ENCODE results near the gene GRIN2A.
A peak's percentile ranks its signal among the peaks of the same experiment; 100 is the strongest.

The GRIN2A gene

GRCh38 chr16:10128397-10129258, 53.6 kb downstream of the GRIN2A start:
- DNase-seq, result no peak

- DNase-seq, result peak; percentile 90
These were observed 55.5 kb downstream of the GRIN2A start for GRCh38 chr16:10126686-10127085.

- no peak for DNase-seq
These were observed 59.1 kb downstream of the GRIN2A start for GRCh38 chr16:10123141-10123540.

DNA sequence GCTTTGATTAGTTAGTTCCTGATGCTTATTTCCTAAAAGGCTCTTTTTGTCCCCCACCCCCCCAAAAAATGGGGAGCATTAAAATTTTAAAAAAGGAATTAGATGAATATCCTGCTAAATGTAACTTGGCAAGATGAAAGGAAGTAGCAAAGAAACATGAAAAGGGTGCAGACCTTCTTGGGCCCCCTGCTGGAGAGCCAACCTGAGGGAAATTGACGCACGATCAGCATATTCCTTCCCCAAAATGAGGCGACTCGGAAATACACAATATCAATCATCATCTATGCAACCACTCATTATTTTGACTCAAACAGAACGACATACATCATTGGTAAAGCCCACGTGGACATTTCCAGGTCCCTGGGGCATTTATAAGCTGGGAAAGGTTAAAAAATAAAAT, 59.7 kb downstream of the GRIN2A start:
- no peak for DNase-seq

GRCh38 chr16:10121897-10122425, 60.3 kb downstream of the GRIN2A start:
- no peak for DNase-seq

DNA sequence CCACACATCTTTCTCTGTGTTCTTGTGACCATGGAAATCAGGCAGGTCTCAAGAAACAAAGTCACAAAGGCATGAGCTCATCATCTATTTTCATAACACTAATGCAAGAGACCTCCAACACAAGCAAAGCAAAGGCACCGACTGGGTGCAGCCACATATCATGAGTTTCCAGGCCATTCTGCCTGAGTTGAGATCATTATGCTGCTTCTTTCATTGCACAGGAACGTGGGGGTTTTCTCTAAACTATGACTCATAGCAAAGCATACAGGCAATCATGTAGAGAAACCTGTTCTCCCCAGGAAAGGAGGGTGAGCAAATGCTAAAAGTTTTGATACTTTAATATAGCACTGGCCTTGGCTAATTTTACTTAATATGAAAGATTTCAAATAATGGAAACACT, 60.7 kb downstream of the GRIN2A start:
- peak; percentile 89 for DNase-seq

DNA sequence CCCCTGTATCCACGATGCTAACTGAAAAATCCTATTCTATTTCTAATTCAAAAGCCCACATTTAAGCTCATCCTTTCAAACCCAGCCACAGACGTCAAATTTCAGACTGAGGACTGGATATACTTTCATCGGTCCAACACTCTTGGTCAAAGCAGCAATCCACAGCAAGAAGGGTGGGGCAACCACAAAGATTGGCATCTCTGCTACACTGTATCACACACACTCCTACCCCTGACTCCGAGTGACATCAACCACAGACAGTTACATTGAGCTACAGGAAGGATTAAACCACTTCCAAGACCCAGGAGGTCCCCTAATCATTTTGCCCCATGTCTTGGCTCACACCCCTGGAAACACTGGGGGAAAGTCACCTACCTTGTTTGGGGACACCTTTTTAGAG, 61.3 kb downstream of the GRIN2A start:
- peak; percentile 61 for DNase-seq

- DNase-seq, result no peak
These were observed 67.8 kb downstream of the GRIN2A start for GRCh38 chr16:10114409-10114808.

DNA sequence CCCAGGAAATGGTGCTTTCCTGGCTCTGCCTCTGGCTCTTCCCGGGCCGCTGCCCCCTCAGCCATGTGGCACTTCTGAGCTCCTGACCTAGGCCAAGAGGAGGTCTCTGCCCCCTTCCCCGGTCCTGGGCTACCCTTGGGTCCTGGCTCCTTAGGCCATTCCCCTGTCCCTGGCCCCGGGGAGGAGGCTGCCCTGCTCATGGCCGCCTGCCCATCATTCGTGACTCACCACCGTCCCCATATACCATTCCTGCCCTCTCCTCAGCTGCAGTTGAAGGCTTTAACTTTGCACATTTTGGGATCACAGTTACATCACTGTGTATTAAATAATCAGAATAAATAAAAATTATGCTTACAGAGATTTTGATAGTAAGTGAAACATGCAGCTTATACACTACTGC, 69.0 kb downstream of the GRIN2A start:
- DNase-seq, result no peak

GRCh38 chr16:10112021-10112420, 70.2 kb downstream of the GRIN2A start:
- no peak for DNase-seq

- DNase-seq, result no peak
These were observed 71.0 kb downstream of the GRIN2A start for GRCh38 chr16:10111156-10111761.

DNA sequence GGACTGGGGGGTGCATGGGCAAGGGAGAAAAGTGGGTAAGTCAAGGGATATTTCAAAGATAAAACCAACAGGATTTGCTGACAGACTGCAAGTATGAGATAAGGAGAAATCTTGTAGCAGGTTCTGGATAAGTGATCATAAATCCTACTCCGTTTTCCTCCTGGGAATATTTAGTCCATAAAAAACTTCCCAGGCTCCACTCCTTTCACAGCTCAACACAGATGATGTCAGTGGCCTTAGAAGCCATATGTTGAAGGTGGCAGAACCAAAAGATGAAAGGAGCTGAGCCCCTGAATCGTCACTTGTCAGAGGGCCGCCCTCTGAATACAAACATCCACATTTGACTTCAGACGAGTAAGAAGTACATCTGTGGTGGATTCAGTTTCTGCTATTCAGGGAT, 71.7 kb downstream of the GRIN2A start:
- no peak for DNase-seq

DNA sequence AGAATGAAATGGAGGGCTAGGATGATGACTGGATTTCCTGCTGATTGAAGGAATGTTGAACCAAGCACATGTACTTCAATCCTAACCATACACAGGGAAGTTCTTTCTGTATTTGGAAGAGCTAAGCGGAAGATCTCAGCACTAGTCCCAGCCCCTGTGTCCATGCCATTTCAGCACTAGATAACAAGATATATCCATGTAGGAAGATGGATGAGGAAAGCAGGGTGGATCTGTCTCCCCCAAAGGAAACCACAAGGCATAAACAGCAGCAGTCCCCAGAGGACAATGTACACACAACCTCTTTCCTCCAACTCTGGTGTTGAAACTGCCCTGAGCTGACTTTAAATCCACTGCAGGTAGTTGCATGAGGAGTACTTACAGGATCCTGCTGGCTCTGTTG, 75.1 kb downstream of the GRIN2A start:
- DNase-seq, result no peak

- DNase-seq, result no peak
These were observed 78.5 kb downstream of the GRIN2A start for GRCh38 chr16:10103700-10104099.

DNA sequence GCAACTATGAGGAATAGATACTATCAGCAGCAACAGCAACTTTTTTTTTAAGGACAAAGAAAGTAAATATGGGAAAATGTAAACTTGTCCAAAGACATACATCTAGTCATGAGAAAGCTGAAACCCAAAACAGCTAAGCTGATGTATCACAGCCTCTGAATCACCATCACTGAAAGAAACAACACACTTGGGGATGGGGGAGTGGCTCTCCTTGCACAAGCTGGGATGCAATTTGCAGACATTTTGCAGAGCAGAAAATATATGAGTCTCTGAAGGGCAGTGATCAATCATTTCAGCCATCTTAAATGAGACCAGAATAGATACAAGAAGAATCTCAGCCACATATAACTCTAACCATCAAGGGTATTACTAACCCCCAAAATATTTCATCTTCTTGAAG, 79.1 kb downstream of the GRIN2A start:
- DNase-seq, result peak; percentile 48

DNA sequence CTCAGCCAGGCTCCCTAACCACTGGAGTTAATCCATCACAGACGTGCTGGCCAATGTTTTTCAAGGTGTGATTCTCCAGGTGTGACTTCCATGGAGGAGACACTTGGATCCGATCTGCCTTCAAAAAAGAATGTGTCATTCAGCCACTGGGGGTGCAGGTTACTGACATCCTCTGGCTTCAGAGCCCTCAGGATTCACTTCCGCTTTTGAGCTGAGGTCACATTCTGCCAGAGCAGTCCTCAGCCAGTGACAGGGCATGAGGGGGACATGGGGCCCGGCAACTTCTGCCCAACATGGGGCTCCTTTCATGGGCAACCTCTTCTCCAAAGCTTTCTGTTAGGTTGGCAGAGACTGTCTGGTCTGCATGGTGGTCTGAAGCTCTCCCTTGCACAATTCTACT, 81.4 kb downstream of the GRIN2A start:
- DNase-seq, result no peak

DNA sequence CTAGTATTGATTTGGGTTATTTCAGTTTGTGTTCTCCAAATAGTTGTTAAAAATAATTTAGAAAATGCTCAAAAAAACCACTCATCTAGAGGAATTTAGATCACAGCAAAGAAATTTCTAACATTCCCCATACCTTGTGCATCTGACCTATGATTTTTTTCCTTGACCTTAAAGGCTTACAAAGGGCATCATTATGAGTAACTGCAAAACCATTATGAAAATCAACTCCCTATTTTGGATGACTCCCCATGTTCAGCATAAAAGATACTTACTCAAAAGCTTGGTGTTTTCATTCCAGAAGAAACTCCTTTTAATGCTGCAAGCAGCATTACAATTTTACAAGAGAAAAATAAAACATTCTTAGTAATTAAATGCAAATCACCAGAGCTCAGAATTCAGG, 83.2 kb downstream of the GRIN2A start:
- peak; percentile 72 for DNase-seq

DNA sequence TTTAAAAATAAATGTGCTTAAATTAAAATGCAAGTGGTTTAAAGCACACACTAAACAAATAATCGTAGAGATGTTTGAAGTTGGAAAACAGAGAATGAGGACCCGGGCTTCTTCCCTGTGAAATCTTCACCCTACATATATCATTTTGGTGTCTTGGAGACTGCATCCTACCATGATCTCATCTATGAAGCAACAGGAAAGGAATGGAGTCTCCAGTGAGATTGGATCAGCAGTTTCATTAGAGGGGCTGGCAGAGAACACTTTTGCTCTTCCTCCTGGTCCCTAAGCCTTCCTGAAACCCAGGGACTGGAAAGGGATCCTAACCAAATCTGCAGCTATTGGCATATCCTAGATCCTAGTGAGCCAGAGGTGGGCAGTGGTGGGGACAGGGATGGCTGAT, 85.0 kb downstream of the GRIN2A start:
- DNase-seq, result peak; percentile 52

DNA sequence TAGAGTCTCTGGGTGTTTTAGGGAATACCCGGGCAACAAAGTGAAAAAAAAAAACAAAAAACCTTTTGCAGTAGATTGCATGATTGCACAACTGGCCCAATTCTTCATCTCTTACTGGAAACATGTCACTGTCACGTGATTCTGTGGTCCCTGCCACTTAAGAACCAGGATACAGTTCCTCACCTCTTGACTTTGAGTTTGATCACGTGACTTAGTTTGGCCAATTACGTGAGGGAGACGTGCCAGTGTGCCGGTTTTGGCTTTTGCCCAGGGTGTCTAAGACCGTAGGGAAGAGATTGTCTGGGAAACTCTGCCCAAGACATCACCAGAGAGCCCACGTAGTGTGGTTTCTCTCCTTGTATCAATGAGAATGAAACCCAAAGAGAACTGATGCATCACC, 88.7 kb downstream of the GRIN2A start:
- DNase-seq, result no peak

DNA sequence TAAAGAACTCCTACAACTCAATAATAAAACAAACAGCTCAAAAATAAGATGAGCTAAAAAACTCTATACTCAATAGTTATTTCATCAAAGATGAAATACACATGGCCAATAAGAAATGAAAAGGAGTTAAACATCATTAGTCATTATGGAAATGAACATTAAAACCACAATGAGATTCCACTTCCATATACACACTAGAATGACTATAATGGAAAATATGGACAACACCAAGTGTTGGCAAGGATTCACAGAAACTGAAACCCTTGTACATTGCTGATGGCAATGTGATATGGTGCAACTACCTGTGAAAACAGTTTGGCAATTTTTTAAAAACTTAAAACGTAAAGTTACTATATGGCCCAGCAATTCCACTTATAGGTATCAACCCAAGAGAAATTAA, 91.4 kb downstream of the GRIN2A start:
- peak; percentile 20 for DNase-seq

DNA sequence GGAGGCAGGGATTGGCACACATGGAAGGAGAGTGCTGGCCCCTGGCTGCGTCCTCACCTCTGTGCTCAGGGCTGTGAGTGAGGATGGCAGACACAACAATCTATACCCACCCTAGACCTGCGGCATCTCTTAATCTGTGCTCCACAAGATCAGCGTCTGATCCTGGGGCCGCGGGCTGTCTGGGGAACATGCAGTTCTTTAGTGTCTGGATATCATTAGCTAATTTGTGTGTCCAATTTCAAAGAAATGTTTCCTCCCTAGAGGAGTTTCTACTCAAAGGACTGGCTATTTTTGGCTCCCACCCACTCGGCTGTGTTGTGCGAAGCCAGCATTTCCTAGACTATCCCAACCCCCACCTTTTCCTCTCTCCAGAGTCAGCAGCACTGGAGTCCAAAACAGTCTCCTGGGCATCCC, 93.8 kb downstream of the GRIN2A start:
- no peak for DNase-seq

- DNase-seq, result no peak
These were observed 95.1 kb downstream of the GRIN2A start for GRCh38 chr16:10087151-10087550.

- no peak for DNase-seq
These were observed 95.6 kb downstream of the GRIN2A start for GRCh38 chr16:10086620-10087019.

- no peak for DNase-seq
These were observed 97.0 kb downstream of the GRIN2A start for GRCh38 chr16:10085078-10085798.

Data from NCI-H226 (cell line).